Measurements from ENCODE around the gene JUNB.

DNA sequence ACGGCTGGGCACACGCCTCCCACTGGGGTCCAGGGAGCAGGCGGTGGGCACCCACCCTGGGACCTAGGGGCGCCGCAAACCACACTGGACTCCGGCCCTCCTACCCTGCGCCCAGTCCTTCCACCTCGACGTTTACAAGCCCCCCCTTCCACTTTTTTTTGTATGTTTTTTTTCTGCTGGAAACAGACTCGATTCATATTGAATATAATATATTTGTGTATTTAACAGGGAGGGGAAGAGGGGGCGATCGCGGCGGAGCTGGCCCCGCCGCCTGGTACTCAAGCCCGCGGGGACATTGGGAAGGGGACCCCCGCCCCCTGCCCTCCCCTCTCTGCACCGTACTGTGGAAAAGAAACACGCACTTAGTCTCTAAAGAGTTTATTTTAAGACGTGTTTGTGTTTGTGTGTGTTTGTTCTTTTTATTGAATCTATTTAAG is 1.6 kb downstream of the JUNB start:
- TF ChIP-seq, protein P1, sequence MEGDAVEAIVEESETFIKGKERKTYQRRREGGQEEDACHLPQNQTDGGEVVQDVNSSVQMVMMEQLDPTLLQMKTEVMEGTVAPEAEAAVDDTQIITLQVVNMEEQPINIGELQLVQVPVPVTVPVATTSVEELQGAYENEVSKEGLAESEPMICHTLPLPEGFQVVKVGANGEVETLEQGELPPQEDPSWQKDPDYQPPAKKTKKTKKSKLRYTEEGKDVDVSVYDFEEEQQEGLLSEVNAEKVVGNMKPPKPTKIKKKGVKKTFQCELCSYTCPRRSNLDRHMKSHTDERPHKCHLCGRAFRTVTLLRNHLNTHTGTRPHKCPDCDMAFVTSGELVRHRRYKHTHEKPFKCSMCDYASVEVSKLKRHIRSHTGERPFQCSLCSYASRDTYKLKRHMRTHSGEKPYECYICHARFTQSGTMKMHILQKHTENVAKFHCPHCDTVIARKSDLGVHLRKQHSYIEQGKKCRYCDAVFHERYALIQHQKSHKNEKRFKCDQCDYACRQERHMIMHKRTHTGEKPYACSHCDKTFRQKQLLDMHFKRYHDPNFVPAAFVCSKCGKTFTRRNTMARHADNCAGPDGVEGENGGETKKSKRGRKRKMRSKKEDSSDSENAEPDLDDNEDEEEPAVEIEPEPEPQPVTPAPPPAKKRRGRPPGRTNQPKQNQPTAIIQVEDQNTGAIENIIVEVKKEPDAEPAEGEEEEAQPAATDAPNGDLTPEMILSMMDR (IDR thresholded peaks at IDR 0.05) = no peak
- TF ChIP-seq EZH2phosphoT487 (IDR thresholded peaks at IDR 0.05) (no peak), EZH2 (IDR thresholded peaks at IDR 0.05) (no peak)

Data from neural progenitor cell (in vitro differentiated cells).